Embryonic facial prominence (tissue), 1 donor: ENCODE data around the gene WHRN.

ENCODE experiments used
- DNase-seq: peaks from one replicate; pipeline ENCODE4 v3.0.0-alpha.2; 2016; ENCODE audit errors: extremely low spot score

Gene WHRN

GRCh38 chr9:114450181-114450580, 55.1 kb downstream of the WHRN start:
- no peak for DNase-seq

DNA sequence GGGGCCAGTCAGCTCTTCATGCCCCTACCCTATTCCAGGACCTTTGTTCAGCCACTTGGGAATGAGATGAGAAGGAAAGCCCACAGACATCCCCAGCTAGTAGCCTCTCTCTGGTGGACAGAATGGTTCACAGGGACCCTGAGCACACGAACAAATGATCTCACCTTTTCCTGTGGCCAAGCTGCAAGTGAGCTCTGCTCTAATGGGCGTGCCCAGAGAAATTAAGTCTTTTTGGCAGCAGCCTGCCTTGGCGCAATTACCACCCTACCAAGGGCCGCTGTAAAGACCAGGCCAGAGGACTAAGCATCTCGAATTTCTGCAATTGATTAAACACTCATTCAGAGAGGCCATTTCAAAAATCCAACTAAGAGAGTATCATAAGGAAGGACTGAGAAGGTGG, 56.0 kb downstream of the WHRN start:
- DNase-seq = no peak

GRCh38 chr9:114448706-114449105, 56.6 kb downstream of the WHRN start:
- DNase-seq = no peak

GRCh38 chr9:114446672-114447450, 58.4 kb downstream of the WHRN start:
- no peak for DNase-seq

DNA sequence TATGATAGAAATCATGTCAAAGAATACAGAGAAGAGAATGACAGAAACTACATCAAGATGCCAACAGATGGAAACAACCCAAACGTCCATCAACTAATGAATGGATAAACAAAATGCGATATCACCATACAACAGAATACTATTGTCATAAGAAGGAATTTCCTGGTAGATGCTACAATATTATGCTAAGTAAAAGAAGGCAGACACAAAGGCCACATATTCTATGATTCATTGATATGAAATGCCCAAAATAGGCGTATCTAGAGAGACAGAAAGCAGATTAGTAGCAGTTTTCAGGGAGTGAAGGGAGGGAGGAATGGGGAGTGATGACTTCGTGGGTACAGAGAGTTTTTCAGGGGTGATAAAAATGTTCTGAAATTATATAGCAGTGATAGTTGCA, 59.2 kb downstream of the WHRN start:
- DNase-seq = no peak

- no peak for DNase-seq
Measured at GRCh38 chr9:114445616-114446015, 59.7 kb downstream of the WHRN start.

GRCh38 chr9:114442022-114442421, 63.3 kb downstream of the WHRN start:
- DNase-seq = no peak

- DNase-seq = no peak
Measured at GRCh38 chr9:114437401-114437893, 67.8 kb downstream of the WHRN start.

GRCh38 chr9:114434878-114435311, 70.4 kb downstream of the WHRN start:
- DNase-seq = peak; percentile 21

GRCh38 chr9:114433720-114434255, 71.5 kb downstream of the WHRN start:
- DNase-seq = no peak

DNA sequence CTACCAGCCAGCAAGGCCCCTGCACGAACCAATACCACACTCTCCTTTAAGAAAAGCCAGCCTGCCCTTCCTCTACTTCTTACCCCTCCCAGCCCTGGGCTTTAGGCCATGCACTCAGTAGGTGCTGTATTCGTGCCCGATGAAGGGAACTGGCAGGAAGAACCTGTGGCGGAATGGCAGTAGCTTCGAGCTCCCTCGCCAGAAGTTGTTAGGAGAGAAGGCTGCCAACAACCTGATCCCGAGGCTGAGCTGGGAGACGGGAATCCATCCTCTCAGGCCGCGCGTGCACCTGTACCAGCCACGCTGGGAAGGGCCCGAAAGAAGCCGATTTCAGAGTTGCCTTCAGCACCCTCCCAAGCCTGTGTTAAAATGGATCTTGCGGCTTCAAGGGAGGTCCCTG, 72.2 kb downstream of the WHRN start:
- DNase-seq = no peak

DNA sequence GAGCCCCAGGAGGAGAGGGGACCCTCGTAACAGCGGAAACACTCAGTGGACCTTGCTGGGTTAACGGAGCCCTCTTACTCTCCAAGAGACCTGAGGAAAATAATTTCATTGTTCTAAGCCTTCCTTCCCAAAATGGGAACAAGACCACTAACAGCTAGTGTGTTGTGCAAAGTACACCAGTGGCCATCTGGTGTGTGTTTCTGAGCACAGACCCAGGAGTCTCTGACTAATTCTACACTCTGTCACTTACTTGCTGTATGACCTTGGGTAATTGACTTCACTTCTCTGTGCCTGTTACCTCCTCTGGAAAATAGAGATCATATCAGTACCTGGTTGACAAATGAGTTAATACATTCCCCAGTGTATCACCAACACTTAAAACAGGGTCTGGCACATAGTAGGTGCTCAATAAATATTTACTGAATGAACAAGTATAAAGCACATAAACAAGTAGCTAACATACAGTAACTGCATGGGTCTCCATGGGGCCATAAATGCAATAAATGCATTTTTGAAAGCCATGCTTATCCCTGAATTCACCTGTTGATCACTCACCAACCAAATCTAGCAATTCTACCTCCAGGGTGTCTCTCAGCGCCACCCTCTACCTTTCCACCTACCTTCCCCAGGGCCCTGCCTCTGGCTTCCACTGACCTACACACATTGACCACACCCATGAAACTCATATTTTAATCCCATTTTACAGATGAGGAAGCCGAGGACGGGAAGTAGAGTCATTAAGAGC, 72.8 kb downstream of the WHRN start:
- no peak for DNase-seq

DNA sequence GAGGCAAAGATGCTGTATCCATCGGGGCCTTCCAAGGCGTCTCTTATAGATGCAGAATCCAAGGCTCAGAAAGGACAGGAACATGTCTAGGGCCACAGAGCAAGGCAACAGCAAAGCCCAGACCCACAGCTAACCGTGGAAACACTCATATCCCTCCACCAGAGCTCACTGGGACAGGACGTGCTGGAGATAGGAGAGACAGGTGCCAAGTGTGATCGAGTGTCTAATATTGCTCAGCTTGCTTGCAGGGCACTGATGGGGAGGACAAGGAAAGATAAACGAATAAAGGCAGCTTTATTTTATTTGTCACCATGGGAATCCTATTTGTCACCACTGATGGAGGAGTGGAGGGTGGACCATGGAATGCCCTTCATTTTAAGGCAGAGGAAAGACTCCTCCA, 73.5 kb downstream of the WHRN start:
- DNase-seq = no peak

DNA sequence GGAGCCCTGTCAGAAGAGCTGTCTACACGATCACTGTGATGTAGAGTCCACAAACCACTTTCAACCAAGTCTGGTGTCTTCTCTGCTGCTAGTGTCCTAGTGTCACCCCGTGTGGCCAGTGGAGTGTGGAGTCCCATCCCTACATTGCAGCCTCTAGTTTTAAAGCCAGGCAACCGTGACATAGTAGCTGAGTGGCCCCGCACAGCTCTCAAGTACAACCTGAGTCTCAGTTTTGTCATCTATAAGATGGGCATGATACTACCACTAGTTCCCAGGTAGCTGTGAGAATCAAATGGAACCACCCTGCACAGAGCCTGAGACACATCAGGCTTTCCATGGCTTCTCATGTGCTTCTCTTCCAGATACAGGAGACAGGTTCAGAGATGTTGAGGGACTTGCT, 74.3 kb downstream of the WHRN start:
- no peak for DNase-seq

DNA sequence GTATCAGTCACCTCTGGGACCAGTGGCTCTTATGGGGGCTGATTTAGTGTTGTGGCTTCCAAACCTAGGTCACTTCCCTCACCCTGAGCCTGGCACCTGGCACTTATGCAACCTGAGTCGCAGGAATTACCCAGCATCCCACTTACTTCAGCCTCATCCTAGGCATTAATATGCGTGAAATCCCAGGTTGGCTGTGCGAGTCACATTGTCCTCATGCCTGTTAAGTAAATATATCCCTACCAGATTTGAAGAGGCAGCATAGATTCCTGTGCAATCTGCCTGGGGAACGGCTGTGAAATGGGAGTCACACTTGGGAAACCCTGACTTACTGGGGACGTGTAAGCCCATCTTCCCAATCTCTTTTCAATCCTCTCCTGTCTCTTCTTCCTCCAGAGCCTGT, 74.8 kb downstream of the WHRN start:
- no peak for DNase-seq

GRCh38 chr9:114429488-114429887, 75.8 kb downstream of the WHRN start:
- DNase-seq = no peak

- no peak for DNase-seq
Measured at GRCh38 chr9:114428466-114428865, 76.8 kb downstream of the WHRN start.

- no peak for DNase-seq
Measured at GRCh38 chr9:114427644-114428043, 77.6 kb downstream of the WHRN start.

- DNase-seq = no peak
Measured at GRCh38 chr9:114426046-114426948, 79.0 kb downstream of the WHRN start.

- no peak for DNase-seq
Measured at GRCh38 chr9:114425126-114425525, 80.1 kb downstream of the WHRN start.

- no peak for DNase-seq
Measured at GRCh38 chr9:114424126-114424525, 81.1 kb downstream of the WHRN start.

DNA sequence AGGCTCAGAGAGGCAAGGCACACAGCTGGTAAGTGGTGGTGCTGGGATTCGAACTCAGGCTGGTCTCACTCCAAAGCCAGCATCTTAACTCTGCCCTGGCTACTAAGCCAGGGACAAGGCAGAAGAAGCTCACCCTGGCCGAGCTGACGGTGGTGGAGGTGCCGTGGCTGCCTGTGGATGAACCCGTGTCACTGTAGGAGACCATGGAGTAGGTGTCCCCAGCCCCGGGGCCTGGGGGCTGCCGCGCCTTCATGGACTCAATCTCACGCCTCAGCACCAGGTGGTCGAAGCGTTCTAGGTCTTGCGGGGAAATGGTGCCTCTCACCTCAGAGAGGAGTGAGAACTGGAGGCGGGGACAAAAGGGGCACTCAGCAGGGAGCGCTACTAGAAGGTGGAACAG, 82.1 kb downstream of the WHRN start:
- no peak for DNase-seq
